Spleen (tissue), 7 donors: ENCODE results near the gene DLEC1.

Experiments
- POLR2A ChIP-seq, 3 donors: fragments of 450-650 bp; IDR thresholded peaks; one replicate each; pipeline ENCODE4 v1.5.1; 2017; ENCODE audit warnings: antibody characterized with exemption in 3 of 3, mild to moderate bottlenecking in 1 of 3
- TF ChIP-seq, protein P1 (sequence below), 11 experiments: fragments of 200-600 bp in 7 of 11; fragments of 450-650 bp in 4 of 11; sonication (generic) in 4 of 11; IDR thresholded peaks in 8 of 11; conservative IDR thresholded peaks in 3 of 11; 1 replicate in 7 of 11; 2 replicates in 4 of 11; pipeline versions ENCODE4 v1.4.0 to v1.8.0; 2016 to 2021; ENCODE audit warnings: antibody characterized with exemption in 11 of 11, inconsistent platforms in 4 of 11, mild to moderate bottlenecking in 1 of 11
- donor health status: DM: no; HTN: no; CAD: no; lungs with moderate emphysema.
- donor health status: DM: no; HTN: no; CAD: no.
- donor health status: DM: no; HTN: no; CAD: no.

DNA sequence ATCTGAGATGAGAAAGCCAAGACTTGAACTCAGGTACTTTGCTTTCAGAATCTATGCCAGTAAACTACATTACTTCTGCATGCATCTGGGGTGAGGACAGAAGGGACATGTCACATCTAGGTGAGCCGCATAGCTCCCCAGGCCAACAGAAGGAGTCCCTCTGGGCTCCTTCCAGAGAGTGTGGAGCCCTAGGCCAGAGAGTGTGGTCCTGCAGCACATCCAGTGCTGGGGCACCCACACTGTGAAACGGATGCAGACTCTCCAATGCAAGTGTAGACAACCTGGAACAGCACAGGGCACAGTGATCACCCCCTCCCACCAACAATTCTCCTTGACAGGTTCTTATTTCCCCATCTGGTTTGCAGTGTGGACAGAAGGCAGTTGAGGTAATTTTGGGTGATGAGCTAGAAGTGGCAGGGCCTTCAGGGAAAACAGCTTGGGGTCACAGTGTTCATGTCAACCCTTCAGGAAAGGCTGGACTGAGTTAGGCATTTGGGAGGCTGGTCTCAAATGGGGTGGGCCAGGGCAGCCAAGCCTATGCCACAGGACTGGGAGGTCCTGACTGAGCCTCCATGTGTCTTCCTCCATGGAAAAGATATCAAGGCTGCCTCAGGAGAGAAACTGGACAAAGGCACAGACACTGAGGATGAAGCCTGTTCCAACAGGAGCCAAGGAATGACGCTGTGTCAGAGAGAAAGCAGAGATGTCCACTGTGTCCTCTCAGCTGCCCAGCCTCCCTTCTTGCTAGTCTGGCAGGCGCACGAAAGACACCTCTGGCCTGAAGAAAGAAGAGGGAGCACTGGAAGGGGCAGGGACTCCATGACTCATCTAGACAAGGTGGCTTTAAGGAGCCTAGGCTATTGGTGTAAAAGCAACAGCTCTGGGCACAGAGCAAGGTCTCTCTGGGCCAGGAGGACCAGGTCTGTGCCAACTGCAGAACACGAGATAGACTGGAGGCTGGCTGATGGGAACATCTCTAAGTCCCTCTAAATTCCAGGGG is 11.2 kb upstream of the DLEC1 start:
- TF ChIP-seq, protein P1, sequence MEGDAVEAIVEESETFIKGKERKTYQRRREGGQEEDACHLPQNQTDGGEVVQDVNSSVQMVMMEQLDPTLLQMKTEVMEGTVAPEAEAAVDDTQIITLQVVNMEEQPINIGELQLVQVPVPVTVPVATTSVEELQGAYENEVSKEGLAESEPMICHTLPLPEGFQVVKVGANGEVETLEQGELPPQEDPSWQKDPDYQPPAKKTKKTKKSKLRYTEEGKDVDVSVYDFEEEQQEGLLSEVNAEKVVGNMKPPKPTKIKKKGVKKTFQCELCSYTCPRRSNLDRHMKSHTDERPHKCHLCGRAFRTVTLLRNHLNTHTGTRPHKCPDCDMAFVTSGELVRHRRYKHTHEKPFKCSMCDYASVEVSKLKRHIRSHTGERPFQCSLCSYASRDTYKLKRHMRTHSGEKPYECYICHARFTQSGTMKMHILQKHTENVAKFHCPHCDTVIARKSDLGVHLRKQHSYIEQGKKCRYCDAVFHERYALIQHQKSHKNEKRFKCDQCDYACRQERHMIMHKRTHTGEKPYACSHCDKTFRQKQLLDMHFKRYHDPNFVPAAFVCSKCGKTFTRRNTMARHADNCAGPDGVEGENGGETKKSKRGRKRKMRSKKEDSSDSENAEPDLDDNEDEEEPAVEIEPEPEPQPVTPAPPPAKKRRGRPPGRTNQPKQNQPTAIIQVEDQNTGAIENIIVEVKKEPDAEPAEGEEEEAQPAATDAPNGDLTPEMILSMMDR (IDR thresholded peaks at IDR 0.05 in 8 of 11, conservative IDR thresholded peaks at IDR 0.05 in 3 of 11) = no peak
- TF ChIP-seq POLR2A (IDR thresholded peaks at IDR 0.05) = no peak
